Stimulated activated CD4-positive, alpha-beta T cell treated with anti-CD3 and anti-CD28 coated beads, TNF-alpha, amount 100 ng/mL, for 4 hours (primary cell): Measurements from ENCODE around the gene CMTM7.

Source experiments
- DNase-seq, 3 experiments: peaks; one replicate each; pipeline ENCODE4 v3.0.0-alpha.2; 2020; ENCODE audit warnings: low read depth in 3 of 3

CMTM7 gene

DNA sequence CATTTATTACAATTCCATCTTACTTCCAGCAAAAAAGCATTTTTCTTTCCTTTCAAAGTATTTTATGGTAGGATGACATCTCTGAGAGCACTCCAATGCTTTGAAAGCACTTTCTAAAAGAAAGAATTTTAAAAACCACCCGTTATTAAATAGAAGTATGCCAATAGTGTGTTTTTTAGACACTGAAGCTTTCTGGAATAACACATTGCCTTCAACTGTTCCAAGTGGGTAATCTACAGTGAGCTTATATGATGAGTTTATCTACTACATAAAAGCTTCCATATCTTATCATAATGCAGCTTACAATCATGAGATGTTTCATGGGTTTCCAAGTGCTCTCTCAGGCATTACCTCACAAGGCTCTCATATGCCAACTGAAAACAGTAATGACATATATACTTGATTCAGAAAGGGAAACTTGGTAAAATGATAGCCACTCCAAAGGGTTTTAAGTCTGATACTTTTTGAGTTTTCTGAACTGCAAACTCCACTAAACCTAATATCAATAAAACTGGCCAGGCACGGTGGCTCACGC lies 96.9 kb downstream of the CMTM7 start:
- DNase-seq = no peak

DNA sequence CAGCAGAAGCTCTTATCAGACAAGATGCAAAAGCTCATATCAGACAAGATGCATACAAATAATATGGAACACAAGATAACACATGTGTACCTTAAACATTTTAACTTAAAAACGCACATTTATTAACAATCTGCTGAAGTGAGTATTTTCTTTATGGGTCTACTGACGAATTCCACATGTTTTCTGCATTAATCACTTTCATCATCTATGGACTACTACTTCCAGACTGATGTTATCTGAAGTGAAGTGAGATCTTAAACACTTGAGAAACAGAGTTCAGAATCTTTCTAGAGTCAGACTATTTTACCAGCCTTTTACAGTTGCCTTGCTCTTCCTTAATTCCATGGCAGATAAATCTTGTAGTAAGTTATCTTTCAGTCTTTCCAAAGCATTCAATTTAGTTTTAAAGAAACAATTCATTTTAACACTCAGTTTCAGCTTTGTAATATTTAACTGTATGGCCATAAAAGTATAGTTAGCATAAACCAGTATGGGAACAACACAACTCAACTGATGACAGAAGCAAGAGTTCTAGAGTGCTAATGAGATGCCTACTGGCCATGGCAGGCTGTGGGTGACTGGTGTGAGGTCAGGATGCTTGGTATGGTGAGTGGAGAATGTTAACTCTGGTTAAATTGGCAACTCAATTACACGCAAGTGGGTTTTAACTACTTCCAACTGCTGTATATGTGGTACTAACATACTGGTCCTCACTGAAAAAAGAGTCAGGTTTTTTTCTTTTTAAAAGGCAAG lies 101.2 kb downstream of the CMTM7 start:
- DNase-seq = no peak

DNA sequence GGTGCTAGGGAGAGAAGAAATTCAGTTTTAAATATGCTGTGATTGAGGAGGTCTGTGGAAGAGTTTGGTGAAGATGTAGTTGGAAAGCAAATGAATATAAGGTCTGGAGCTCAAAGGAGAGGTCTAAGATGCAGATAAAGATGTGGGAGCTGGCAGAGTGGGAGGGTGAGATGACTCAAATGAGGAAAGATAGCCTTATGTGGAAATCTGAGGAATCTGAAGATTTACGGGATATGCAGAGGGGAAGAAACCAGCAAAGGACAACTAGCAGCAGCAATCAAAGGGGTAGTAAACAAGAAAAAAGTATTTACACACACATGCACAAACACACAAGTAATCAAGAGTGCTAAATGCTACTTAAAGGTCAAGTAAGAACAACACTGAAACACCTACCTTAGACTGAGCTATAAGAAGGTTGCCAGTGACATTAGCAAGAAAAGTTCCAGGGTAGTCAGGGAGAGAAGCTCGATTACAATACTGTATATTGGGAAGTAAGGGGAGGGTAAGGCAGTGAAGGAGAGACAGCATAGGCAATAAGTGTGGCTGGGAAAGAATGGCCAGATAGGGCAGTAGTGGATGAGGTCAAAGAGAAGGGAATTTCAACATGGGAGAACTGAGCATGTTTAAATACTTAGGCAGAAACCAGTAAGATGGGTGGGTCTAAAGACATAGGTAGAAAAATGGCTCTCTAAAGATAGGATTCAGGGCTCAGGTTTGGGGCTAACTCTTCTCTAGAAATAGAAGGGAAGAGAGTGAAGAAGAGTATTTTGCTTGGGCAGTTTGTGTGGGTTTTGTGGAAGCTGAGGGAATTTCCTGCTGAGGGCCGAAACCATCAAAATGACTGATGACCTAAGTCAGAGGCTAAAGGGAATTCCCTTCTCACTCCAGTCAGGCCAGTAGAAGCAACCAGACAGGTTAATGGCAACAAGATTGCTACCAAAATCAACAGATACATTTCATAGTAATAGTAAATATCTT lies 102.1 kb downstream of the CMTM7 start:
- DNase-seq = no peak

DNA sequence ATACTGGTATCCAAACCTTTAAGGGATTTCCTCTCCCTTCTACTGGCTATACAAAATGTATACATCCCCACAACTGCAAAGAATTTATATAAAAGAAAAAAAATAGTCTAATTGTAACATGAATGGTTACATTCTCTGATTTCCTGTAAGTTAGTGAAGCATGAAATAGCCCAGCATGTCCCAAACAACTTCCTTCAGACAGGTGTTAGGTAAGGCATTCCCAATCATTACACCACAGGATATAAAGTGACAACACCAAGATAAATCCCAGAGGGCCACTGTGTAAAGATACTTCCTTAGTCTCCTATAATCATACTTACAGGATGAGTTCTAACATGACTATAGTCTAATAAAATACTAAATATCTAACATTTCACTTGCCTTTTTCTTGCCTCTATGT lies 103.4 kb downstream of the CMTM7 start:
- DNase-seq = no peak

DNA sequence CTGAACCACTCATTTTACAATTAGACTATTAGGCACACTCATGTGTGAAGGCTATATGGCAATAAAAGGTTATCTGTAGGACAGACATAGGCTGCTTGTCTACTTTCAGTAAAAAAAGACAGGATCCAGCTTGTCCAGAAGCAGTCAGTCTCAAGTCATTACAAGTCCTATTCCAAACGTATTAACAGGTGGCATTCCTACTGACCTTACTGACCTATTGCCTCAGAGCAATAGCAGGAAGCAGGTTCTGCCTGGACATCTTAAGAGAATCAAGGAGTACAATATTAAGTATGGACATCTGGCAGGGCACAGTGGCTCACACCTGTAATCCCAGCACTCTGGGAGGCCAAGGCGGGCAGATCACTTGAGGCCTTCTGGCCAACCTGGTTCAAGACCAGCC lies 104.0 kb downstream of the CMTM7 start:
- DNase-seq = no peak

DNA sequence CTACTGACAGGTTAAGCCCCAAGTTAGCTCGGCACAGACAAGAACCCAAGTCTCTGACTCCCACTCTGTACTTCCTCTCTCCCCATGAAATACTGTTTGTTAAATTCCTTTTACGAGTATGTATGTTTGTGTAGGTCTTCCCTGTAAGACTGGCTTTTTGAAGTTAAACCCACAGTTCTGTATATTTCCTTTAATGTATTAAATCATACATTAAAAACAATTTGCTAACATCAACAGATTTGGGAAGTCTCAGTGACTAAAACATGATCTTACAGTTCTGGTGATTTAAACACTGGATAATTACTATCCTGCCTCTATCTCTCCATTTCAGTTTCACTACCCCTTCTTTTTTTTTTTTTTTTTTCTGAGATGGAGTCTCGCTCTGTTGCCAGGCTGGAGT lies 106.6 kb downstream of the CMTM7 start:
- no peak for DNase-seq

DNA sequence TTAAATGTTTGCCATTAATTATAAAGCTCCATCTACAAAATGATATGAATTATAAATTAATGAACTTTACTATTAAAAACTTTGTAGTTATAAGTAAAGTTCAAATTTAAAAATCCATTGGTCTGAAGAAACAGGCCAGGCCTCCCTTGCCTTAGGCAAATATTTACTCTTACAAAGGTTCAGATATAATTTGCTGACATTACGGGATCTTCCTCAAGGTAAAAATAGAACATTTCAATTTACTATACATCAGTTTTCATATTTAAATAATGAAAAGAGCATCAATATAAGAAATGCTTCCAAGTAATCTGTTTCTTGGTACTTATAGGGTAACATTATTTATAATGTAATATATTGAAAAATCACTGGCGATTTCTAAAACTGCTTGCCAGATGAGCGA lies 107.3 kb downstream of the CMTM7 start:
- DNase-seq = no peak

DNA sequence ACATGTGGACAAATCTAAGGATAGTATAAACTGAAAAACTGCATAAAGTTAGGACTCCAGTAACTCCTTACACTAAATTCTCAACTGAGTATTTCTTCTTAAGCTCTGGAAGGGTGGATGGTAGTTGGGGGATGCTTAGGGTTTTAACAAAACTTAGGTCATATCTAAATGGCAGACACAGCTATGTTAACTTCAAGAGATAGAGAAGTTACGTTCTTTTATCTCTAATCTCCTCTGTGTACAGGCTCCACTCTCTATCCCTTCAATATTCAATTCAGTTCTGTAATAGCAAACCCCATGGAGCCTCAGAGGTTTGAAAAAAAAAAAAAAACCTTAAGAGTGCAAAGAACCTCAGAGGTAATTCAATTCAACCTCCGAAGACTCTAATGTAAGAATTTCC lies 107.9 kb downstream of the CMTM7 start:
- DNase-seq = no peak

DNA sequence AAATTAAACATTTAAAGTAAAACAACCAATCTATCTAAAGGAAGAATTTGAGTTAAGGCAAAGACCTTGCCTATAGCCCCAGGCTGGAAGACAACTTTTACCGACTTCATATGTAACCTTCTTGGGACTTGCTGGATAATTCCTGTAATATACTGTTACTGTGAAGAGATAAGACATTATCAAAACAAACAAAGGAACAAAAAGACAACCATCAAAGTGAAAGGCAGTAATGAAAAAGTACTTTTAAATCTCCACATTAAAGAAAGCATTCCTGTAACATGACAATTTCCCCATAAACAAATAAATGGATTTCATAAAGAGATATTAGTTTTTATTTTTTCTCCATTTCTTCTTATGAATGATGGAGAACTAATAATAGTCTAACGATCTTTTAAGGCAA lies 108.6 kb downstream of the CMTM7 start:
- no peak for DNase-seq

DNA sequence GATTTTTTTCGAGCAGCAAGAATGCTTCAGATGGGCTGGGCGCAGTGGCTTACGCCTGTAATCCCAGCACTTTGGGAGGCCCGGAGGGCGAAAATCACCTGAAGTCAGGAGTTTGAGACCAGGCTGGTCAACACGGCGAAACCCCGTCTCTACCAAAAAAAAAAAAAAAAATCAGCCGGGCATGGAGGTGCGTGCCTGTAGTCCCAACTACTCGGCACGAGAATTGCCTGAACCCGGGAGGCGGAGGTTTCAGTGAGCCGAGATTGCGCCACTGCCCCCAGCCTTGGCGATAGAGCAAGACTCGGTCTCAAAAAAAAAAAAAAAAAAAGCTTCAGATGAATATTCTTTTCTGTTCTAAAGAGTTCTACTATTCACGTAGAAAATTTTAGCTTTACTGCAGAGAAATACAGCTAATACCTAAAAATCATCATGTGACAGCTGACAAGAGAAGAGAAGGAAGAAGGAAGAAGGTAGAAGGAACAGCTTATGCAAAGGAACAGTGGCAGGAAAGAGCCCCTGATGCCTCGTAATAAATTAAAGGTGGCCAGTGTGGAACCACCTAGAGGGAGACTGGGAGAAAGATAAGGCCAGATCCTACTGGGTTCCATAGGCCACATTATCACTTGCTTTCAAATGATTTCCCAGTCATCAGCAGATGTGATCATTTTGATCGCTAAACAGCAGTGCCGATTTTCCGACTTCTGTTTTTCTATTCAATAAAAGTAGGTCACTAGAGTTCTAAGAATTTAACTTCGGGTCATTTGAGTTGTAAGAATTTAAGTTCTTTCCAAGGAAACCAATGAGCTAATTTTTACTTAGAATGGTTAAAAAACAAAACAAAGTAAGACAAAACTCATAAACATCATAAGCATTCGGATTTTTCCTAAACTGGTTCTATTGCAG lies 109.5 kb downstream of the CMTM7 start:
- DNase-seq = no peak

DNA sequence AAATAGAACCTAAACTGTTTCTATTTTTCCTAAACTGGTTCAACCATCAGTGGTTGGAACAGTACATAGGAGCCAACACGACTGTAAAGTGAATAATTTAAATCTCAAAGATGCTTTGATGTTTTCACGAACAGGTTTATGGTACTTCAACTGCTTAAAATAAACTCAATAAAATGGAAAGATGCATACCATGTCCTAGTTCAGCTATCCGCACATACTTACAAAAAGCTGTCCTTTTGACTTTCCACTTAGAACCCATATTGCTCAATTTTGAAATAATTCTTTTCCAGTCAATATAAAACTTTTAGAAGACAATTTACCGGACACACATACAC lies 110.1 kb downstream of the CMTM7 start:
- no peak for DNase-seq

DNA sequence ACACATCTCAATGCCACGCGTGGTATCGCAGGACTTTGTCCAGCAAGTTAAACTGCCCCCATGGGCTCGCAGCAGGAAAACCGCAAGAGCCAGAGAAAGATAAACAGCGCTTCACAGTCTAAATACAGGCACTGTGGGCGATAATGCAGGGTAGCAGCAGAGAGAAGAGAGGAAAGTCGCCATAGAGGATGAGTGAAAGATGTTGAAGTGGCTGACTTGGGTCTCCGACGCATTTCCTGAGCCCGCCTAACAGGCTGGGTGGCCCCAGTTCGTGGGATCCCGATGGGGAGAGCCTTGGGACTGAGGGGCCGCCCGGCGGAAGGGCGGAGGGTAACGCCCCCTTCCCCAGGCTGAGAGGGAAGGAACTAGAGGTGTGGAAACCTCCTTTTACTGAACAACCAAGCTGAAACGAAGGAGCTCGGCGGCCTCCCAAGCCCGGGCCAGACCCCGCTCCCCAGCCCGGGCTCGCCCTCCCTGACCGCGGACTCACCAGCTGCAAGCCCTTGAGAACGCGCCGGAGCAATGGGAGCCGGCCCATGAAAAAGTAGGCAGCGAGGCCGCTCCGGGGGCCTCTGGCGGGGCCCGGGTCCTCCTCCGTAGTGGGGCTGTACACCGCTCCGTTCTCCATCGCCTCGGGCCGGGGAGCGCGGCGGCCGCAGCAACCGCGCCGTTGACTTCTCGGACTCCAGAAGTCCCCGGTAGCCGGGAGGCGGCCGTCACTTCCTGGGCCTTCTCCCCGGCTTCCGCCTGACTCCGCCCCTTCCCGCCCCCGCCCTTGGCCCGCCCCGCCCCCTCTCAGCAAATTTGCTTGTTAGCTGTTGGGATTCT lies 110.7 kb downstream of the CMTM7 start, which contains the start of gene CMTM6:
Gene CMTM6, minus strand, starts transcription at position 735 of the 828 bp plus-strand sequence. Its CDS starts 107 bp downstream, at position 628.
- peak; percentile 47 to 59 (median 56) for DNase-seq

DNA sequence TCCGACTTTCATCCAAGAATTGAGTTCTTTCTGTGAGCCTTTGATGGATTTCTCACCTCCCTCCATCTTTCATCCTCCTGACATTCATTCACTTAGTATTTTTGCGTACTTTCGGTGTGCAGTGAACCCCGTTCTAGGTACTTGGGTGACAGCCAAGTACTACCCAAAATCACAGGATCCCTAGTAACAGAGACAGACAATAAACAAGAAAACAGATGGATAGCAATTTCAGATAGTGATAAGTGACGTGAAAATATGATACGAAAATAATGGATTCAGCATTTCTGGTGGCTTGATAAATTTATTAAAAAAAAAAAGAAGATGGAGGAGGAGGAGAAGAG lies 111.3 kb downstream of the CMTM7 start:
- DNase-seq = no peak
